ENCODE measurements around the gene DUSP2. TPM values are rescaled to one million over a fixed set of nuclear protein-coding genes. Genes with fewer than 3 reads are reported as not detected.
"Not testable (repeated sequence)": the region's sequence is repeated elsewhere in the genome, so short reads cannot be mapped to it uniquely, and the experiment has no call there.

The DUSP2 gene
- total RNA-seq, 1 experiment from 2014 or later = 13.4 TPM

- Mint-ChIP-seq H3K9me3 (ENCODE audit: unreplicated experiment) (no peaks in the 10 kb centered on the region), H3K4me3 (ENCODE audit: unreplicated experiment) (no peak overlapping the region), H3K27ac (ENCODE audit: unreplicated experiment) (no peak overlapping the region), H3K4me1 (ENCODE audit: low read depth, unreplicated experiment) (peaks cover 7% of the 10 kb centered on the region), H3K27me3 (ENCODE audit: insufficient read depth, unreplicated experiment) (no peaks in the 10 kb centered on the region), H3K36me3 (ENCODE audit: insufficient read depth, unreplicated experiment) (no peaks in the 10 kb centered on the region)
- no peak overlapping the region for H3K4me3 ChIP-seq (ENCODE audit: low read depth, low read length)
- BruUV-seq (replicated peaks) = no TSS peak
- intact Hi-C loops (cut with micrococcal nuclease; ENCODE audit: unreplicated experiment) = no loop called here
- TF ChIP-seq CTCF (IDR thresholded peaks at IDR 0.05; ENCODE audit: insufficient read depth in 1 of 2, low read depth in 1 of 2, low read length in 1 of 2, severe bottlenecking in 1 of 2, unreplicated experiment in 1 of 2) = no peak
- no peaks in the 10 kb centered on the region for H3K27me3 ChIP-seq (replicated peaks; ENCODE audit: control insufficient read depth, insufficient read depth, low read length)
- no peak for DNase-seq
- ChIA-PET POLR2A (interaction anchor here (0.6 kb wide), 1 partner anchor 132 kb away, joined by 6 read pairs; no protein-coding TSS in a partner anchor), CTCF (no interaction called here)
- H3K4me1 ChIP-seq = no peaks in the 10 kb centered on the region
- H3K36me3 ChIP-seq (ENCODE audit: control insufficient read depth, insufficient read depth, low read length) = no peaks in the 10 kb centered on the region
- no peaks in the 10 kb centered on the region for H3K9me3 ChIP-seq
These were observed 16.7 kb upstream of the DUSP2 start for GRCh38 chr2:96161898-96162297.

- BruUV-seq (replicated peaks); H3K27ac Mint-ChIP-seq (ENCODE audit: unreplicated experiment); H3K36me3 ChIP-seq (ENCODE audit: control insufficient read depth, insufficient read depth, low read length); H3K4me3 Mint-ChIP-seq (ENCODE audit: unreplicated experiment); POLR2A ChIA-PET; H3K9me3 ChIP-seq; H3K4me1 Mint-ChIP-seq (ENCODE audit: low read depth, unreplicated experiment); H3K27me3 ChIP-seq (replicated peaks; ENCODE audit: control insufficient read depth, insufficient read depth, low read length); H3K9me3 Mint-ChIP-seq (ENCODE audit: unreplicated experiment); H3K4me3 ChIP-seq (ENCODE audit: low read depth, low read length); DNase-seq; H3K27me3 Mint-ChIP-seq (ENCODE audit: insufficient read depth, unreplicated experiment); CTCF ChIA-PET; H3K36me3 Mint-ChIP-seq (ENCODE audit: insufficient read depth, unreplicated experiment); H3K4me1 ChIP-seq; intact Hi-C loops (cut with micrococcal nuclease; ENCODE audit: unreplicated experiment): not testable (repeated sequence)
These were observed 15.1 kb upstream of the DUSP2 start for GRCh38 chr2:96160366-96160765.

GRCh38 chr2:96159084-96159830 is 14.0 kb upstream of the DUSP2 start:
- BruUV-seq (replicated peaks) = no TSS peak
- Histone ChIP-seq H3K27me3 (replicated peaks; ENCODE audit: control insufficient read depth, insufficient read depth, low read length) (no peaks in the 10 kb centered on the region), H3K4me3 (ENCODE audit: low read depth, low read length) (no peak overlapping the region), H3K9me3 (no peaks in the 10 kb centered on the region), H3K36me3 (ENCODE audit: control insufficient read depth, insufficient read depth, low read length) (no peaks in the 10 kb centered on the region), H3K4me1 (no peaks in the 10 kb centered on the region)
- no peak for TF ChIP-seq CTCF (IDR thresholded peaks at IDR 0.05; ENCODE audit: insufficient read depth in 1 of 2, low read depth in 1 of 2, low read length in 1 of 2, severe bottlenecking in 1 of 2, unreplicated experiment in 1 of 2)
- intact Hi-C loops (cut with micrococcal nuclease; ENCODE audit: unreplicated experiment) = no loop called here
- H3K27me3 Mint-ChIP-seq (ENCODE audit: insufficient read depth, unreplicated experiment) = no peaks in the 10 kb centered on the region
- H3K4me3 Mint-ChIP-seq (ENCODE audit: unreplicated experiment) = no peak overlapping the region
- ChIA-PET POLR2A (no interaction called here), CTCF (no interaction called here)
- no peaks in the 10 kb centered on the region for H3K36me3 Mint-ChIP-seq (ENCODE audit: insufficient read depth, unreplicated experiment)
- H3K27ac Mint-ChIP-seq (ENCODE audit: unreplicated experiment) = no peak overlapping the region
- DNase-seq = no peak
- H3K4me1 Mint-ChIP-seq (ENCODE audit: low read depth, unreplicated experiment) = peaks cover 7% of the 10 kb centered on the region
- no peaks in the 10 kb centered on the region for H3K9me3 Mint-ChIP-seq (ENCODE audit: unreplicated experiment)

All from Caco-2 (cell line).